ENCODE data around the gene UXS1.

- TF ChIP-seq CTCF (IDR thresholded peaks at IDR 0.05) (no peak), EZH2 (IDR thresholded peaks at IDR 0.05; ENCODE audit: borderline replicate concordance, insufficient read depth, low read depth, low read length, poor library complexity, severe bottlenecking) (no peak)
Observed at GRCh38 chr2:106143495-106144215, 50.4 kb downstream of the UXS1 start.
